Measurements from ENCODE around the gene ESD. TPM values are rescaled to one million over a fixed set of nuclear protein-coding genes. Genes with fewer than 3 reads are reported as not detected.

The ESD gene
- total and polyA plus RNA-seq, 2 of the 13 experiments (the other 11 are each of a cell fraction or from before 2014, with no cell fraction given) = 118 to 147 TPM

DNA sequence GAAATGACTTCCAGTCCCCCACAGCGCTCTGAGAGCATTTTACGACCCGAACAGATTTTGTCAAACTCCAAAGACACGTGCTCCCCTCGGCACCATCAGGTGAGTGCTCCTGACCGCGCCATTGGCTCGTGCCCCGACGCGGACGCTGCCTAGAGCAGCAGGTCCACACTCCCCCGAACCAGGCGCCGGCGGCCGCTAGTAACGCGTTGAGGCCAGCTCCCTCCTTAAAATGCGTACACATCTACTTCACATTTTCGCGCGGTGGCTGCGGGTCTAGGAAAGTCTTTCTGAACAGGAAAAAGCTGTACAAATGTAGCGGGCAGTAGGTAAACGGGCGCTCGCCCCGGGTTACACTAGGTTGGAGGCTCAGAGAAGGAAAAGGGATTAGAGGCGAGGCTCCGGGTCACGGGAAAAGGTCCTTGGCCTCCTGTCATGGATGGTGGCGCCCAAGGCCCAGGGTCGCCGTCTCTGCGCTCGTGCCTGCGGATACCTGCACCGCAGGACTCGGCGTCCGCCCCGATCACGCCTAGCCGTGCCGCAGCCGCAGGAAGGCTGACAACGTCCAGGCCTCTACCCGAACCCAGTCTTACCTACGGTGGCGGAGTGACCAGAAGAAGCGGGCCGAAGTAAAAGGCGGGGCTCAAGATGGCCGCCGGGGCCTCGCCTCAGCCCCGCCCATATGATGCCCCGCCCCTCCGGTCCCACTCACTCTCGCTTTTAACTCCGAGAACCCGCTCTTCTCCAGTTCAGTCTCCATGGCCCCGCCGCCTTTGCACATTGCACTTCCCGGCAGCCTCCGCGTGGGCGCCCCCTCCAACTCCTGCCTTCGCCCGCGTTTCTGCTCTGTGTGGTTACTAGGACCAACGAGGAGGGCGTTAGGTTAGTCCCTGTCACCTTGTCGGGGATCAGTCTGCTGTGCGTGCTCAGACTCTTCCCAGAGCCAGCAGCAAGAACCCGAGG is at the start of gene ESD (continued):
- TF ChIP-seq POGK (CRISPR knock-in tag; conservative IDR thresholded peaks at IDR 0.05) (peak; percentile 83), ZBTB14 (CRISPR knock-in tag; IDR thresholded peaks at IDR 0.05) (no peak), MBNL3 (CRISPR knock-in tag; conservative IDR thresholded peaks at IDR 0.05) (no peak), GPN1 (CRISPR knock-in tag; IDR thresholded peaks at IDR 0.05; ENCODE audit: borderline replicate concordance) (no peak), PRDM10 (CRISPR knock-in tag; IDR thresholded peaks at IDR 0.05; ENCODE audit: low read depth) (peak; percentile 35; the same call in 1 of the 2 replicates), ZNF501 (CRISPR knock-in tag; IDR thresholded peaks at IDR 0.05) (peak; percentile 69), FOXO4 (CRISPR knock-in tag; conservative IDR thresholded peaks at IDR 0.05) (no peak), EEA1 (CRISPR knock-in tag; IDR thresholded peaks at IDR 0.05; ENCODE audit: borderline replicate concordance) (no peak), MNT (IDR thresholded peaks at IDR 0.05) (peak; percentile 55; the same call in 1 of the 2 replicates), ZNF776 (CRISPR knock-in tag; IDR thresholded peaks at IDR 0.05) (0 out of 2 replicates have a peak, but pooled peaks have one; percentile 76), PPARG (CRISPR knock-in tag; conservative IDR thresholded peaks at IDR 0.05) (no peak), NFE2 (CRISPR knock-in tag; IDR thresholded peaks at IDR 0.05) (no peak), FLYWCH1 (CRISPR knock-in tag; IDR thresholded peaks at IDR 0.05) (no peak)
- TF ChIP-seq, protein P1, sequence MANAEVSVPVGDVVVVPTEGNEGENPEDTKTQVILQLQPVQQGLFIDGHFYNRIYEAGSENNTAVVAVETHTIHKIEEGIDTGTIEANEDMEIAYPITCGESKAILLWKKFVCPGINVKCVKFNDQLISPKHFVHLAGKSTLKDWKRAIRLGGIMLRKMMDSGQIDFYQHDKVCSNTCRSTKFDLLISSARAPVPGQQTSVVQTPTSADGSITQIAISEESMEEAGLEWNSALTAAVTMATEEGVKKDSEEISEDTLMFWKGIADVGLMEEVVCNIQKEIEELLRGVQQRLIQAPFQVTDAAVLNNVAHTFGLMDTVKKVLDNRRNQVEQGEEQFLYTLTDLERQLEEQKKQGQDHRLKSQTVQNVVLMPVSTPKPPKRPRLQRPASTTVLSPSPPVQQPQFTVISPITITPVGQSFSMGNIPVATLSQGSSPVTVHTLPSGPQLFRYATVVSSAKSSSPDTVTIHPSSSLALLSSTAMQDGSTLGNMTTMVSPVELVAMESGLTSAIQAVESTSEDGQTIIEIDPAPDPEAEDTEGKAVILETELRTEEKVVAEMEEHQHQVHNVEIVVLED (CRISPR knock-in tag; IDR thresholded peaks at IDR 0.05; ENCODE audit: borderline replicate concordance) = peak; percentile 61; the same call in 1 of the 2 replicates
